ENCODE results near the gene FILIP1L. TPM values are rescaled to one million over a fixed set of nuclear protein-coding genes. Genes with fewer than 3 reads are reported as not detected.

The FILIP1L gene
- total RNA-seq, 2 donors from 2014 or later = 77.0 to 86.6 TPM

- DNase-seq = no peak
- ATAC-seq = no peak
- intact Hi-C loops (cut with DNase I) = no loop called here
Observed at GRCh38 chr3:100003609-100004503, 110.4 kb downstream of the FILIP1L start.

- intact Hi-C loops (cut with DNase I) = no loop called here
- ATAC-seq = peak; percentile 42 to 96
Observed at GRCh38 chr3:100002599-100003350, 111.5 kb downstream of the FILIP1L start.

GRCh38 chr3:100001526-100002270 is 112.6 kb downstream of the FILIP1L start:
- intact Hi-C loops (cut with DNase I) = no loop called here
- no peak for DNase-seq
- no peak for ATAC-seq

More at GRCh38 chr3:100002599-100003350, 111.5 kb downstream of the FILIP1L start:
- DNase-seq = no peak

- intact Hi-C loops (cut with DNase I) = no loop called here
- no peak for DNase-seq
- ATAC-seq = no peak
Observed at GRCh38 chr3:100001083-100001482, 113.2 kb downstream of the FILIP1L start.

GRCh38 chr3:99999536-99999935 is 114.8 kb downstream of the FILIP1L start:
- intact Hi-C loops (cut with DNase I) = no loop called here
- no peak for DNase-seq
- no peak for ATAC-seq

GRCh38 chr3:99997293-99997692 is 117.0 kb downstream of the FILIP1L start:
- intact Hi-C loops (cut with DNase I) = no loop called here
- DNase-seq (no peak), ATAC-seq (no peak)

- intact Hi-C loops (cut with DNase I) = no loop called here
- ATAC-seq = no peak
- DNase-seq = no peak
Observed at GRCh38 chr3:99990179-99990578, 124.1 kb downstream of the FILIP1L start.

DNA sequence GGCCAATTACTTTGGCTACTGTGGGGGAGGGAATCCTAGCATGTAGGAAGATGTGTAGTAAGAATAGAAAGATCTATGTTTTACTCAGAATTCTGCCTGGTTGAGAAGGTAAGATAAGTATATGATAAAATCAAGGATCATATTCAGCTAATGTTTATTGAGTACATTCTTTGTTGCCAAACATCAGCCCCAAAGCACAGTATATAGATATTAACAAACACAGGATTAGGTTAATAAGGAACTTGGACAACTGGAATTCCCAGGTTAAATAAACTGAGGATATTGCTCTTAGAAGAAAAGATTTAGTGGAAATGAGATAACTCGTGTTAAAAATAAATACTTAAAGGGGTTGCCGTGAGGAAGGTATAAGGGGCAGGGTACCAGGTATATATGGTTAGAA is 129.6 kb downstream of the FILIP1L start:
- DNase-seq (no peak), ATAC-seq (no peak)
- intact Hi-C loops (cut with DNase I) = no loop called here

- DNase-seq (no peak), ATAC-seq (no peak)
- intact Hi-C loops (cut with DNase I) = no loop called here
Observed at GRCh38 chr3:99984139-99984538, 130.2 kb downstream of the FILIP1L start.

DNA sequence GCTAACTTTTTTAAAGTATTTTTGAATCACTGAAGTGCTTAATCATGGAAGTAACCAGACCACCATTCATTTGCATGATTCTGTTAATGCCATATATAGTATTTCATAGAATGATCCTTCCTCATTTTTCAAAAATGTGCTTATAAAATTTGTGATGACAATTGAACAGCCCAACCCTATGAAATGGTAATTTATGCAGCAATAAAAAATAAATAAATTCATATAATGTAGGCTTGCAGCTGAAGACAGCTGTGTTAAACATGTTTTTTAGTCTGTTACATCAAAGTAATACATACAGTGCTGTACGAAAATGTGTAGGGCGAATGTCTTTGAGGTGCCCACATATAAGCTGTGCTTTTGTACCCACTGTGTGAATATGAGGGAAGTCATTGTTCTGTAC is 131.7 kb downstream of the FILIP1L start:
- DNase-seq (no peak), ATAC-seq (no peak)
- intact Hi-C loops (cut with DNase I) = no loop called here

- DNase-seq = no peak
- no peak for ATAC-seq
- intact Hi-C loops (cut with DNase I) = loop anchor here in 1 of 2 donors (2.0 kb wide), 1 partner anchor 74 kb away; no protein-coding TSS in a partner anchor
Observed at GRCh38 chr3:99981138-99981537, 133.2 kb downstream of the FILIP1L start.

DNA sequence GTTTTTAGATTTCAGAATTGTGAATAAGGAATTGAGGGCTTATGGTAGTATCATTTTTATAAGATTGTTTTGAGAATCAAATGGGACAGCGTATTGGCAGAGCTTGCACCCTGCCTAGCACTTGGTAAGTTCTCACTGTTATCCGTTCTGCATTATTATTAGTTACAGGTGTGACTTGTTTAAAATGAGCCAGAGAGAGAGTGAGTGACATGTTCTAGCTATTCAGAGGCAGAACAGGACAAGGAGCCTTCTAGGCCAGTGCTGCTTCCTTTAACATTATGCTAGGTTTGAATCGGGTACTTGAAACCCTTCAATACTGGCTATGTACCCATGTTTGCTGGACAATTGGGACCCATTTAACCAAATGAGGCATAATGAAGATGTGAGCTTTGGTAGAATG is 133.7 kb downstream of the FILIP1L start:
- DNase-seq (no peak), ATAC-seq (peak; percentile 71 to 82)
- intact Hi-C loops (cut with DNase I) = loop anchor here in 1 of 2 donors (2.0 kb wide), 1 partner anchor 74 kb away; no protein-coding TSS in a partner anchor

- intact Hi-C loops (cut with DNase I) = no loop called here
- DNase-seq = no peak
- no peak for ATAC-seq
Observed at GRCh38 chr3:99978221-99978620, 136.1 kb downstream of the FILIP1L start.

GRCh38 chr3:99976584-99976983 is 137.7 kb downstream of the FILIP1L start:
- intact Hi-C loops (cut with DNase I) = no loop called here
- ATAC-seq (no peak), DNase-seq (no peak)

DNA sequence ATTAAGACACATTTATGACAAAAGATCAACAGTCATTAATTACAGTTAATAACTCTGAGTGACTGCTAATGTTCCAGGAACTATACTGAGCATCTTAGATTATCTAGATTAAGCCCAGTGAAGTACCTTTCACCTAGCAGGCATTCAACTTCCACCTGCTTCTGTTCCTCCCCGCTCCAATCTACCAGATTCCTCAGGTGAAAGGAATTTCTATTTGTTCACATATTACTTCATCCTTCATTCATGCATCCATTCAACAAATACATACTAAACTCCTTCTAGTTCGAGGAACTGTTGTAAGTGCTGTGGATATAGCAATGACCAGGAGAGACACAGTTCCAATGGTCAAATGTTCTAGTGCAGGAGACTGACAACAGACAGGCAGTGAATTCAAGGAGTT is 139.3 kb downstream of the FILIP1L start:
- intact Hi-C loops (cut with DNase I) = no loop called here
- ATAC-seq (no peak), DNase-seq (no peak)

DNA sequence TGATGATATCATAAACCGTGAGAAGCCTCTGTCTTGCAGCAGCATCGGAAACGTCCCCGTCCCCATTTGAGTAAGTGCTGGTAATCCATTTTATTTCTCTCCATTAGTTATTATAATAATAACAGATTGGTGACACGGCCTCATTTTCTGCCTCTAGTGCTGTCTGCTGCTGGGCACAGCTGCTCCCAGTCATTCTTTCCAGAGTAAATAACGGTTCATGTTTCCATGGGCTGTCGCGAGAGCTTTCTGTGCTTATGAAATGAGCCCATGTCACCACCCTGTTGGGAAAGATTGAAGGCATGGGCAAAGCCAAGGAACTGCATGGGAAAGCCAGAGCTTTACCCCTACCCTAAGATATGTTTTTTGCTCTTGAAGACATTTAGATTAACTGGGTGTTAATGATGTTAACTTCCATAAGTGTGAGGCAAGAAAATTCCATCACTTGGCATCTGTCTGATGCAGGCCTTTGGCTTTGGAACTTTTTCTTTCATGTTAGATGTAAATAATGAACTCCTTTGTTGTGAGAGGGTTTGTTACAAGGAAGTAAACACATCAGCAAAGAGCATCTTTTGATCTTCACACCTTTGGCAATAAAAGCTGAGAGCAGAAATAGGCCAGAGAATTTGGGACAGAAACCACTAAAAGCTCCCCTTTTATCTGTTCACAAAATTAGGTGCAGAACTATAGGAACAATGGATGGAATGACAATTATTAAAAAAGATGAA is 141.8 kb downstream of the FILIP1L start:
- DNase-seq (no peak), ATAC-seq (peak in 1 of 2 donors; percentile 38)
- intact Hi-C loops (cut with DNase I) = no loop called here

- DNase-seq = no peak
- no peak for ATAC-seq
- intact Hi-C loops (cut with DNase I) = no loop called here
Observed at GRCh38 chr3:99971761-99972160, 142.5 kb downstream of the FILIP1L start.

- intact Hi-C loops (cut with DNase I) = no loop called here
- ATAC-seq (no peak), DNase-seq (no peak)
Observed at GRCh38 chr3:99970198-99970597, 144.1 kb downstream of the FILIP1L start.

DNA sequence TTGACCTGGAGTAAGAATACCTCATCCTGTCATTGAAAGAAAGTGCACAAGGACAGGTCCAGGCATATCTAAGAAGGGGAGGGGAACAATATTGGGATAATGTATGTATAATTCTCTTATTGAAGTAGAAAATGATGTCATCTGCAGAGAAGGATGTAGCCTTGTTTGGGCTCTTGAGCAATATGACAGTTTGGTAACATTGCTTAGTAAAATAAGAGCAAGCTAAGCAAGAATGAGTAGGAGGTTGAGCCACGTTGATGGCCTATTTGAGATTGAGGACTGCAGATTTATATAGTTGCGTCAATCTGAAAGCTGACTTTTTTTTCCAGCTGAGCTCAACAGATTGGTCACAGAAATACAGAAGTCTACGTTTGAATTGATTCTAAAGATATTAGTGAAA is 145.2 kb downstream of the FILIP1L start:
- ATAC-seq = no peak
- intact Hi-C loops (cut with DNase I) = no loop called here
- no peak for DNase-seq

Measured in left cardiac atrium (tissue), 4 donors.